HFFc6 (cell line): ENCODE results near the gene TSSK3. TPM values are rescaled to one million over a fixed set of nuclear protein-coding genes. Genes with fewer than 3 reads are reported as not detected.
"Not testable (repeated sequence)": the region's sequence is repeated elsewhere in the genome, so short reads cannot be mapped to it uniquely, and the experiment has no call there.

Experiments
- DNase-seq: peaks from one replicate; pipeline ENCODE4 v3.0.0-alpha.2; 2018
- H3K27ac Mint-ChIP-seq: 2 replicates; pipeline ENCODE4 v1.8.0; 2020; ENCODE audit warnings: mild to moderate bottlenecking, mixed read lengths
- H3K27me3 Mint-ChIP-seq: 2 replicates; pipeline ENCODE4 v1.8.0; 2021; ENCODE audit warnings: mild to moderate bottlenecking, moderate library complexity, mixed read lengths; ENCODE audit not compliant: insufficient read depth
- H3K36me3 Mint-ChIP-seq: 2 replicates; pipeline ENCODE4 v1.8.0; 2021; ENCODE audit warnings: low read depth, mixed read lengths
- H3K4me1 Mint-ChIP-seq: 2 replicates; pipeline ENCODE4 v1.8.0; 2020; ENCODE audit warnings: low read depth, mixed read lengths
- H3K4me3 Mint-ChIP-seq: 2 replicates; pipeline ENCODE4 v1.8.0; 2020; ENCODE audit warnings: mild to moderate bottlenecking, moderate library complexity, mixed read lengths
- H3K9me3 Mint-ChIP-seq: 2 replicates; pipeline ENCODE4 v1.8.0; 2020; ENCODE audit warnings: mild to moderate bottlenecking, mixed read lengths
- total RNA-seq, 6 experiments: library from RNA; stranded (reverse); fragmentation: NEBNext Ultra II Directional; extraction: Animal tissue kit (Norgen Biotek cat#: 25700); gene quantifications; 2 replicates in 1 of 6; 3 replicates in 5 of 6; pipeline ENCODE4 v1.2.3, GENCODE V29; 2021
- TF ChIP-seq, protein P1 (sequence below): fragments of 200-600 bp; sonication (generic); IDR thresholded peaks from 2 replicates; pipeline ENCODE4 v1.5.0; 2021; ENCODE audit warnings: antibody characterized with exemption, mild to moderate bottlenecking

TSSK3 gene
- total RNA-seq, 6 experiments from 2014 or later: 0.38 to 1.2 (median 0.72) TPM

DNA sequence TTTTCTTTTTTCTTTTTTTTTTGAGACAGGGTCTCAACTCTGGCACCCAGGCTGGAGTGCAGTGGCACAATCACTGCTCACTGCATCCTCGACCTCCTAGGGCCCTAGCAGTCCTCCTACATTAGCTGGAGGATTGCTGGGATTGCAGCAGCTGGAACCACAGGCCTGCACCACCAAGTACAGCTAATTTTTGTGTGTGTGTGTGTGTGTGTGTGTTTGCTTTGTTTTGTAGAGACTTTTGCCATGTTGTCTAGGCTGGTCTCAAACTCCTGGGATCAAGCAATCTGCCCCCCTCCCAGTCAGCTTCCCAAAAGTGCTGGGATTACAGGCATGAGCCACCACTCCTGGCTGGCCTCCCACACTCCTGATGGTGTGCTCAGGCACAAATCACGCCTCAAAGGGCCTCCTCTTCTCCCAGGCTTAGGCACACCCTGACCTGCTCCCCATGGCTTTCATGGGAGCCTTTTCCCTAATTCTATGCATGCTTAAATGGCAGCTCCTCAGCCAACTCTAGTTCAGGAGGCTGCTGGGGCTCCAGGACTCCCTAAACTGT, 9.4 kb upstream of the TSSK3 start:
- Mint-ChIP-seq H3K4me1 (peaks cover 56% of the 10 kb centered on the region), H3K4me3 (peak overlapping the region; percentile 87), H3K9me3 (no peaks in the 10 kb centered on the region)

DNA sequence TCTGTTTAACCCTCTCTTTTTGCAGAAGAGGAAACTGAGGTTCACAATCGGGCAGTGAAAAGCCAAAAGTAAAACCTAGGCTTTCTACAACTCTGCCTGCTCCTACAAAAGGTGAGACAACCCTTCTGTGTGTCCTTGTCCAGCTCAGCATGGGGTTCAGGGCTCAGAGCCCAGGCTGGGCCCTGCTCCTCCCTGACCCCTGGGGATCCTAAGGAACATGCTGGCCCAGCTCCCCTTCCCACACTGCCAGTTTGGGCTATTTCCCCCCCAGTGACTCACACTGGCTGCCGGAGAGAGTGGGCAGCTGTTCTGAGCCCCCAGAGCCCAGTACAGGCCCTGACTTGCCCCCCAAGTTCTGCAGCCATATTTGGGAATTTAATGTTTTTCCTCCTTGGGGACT, 8.9 kb upstream of the TSSK3 start:
- Mint-ChIP-seq H3K27ac (peak overlapping the region; percentile 74), H3K4me1 (peaks cover 55% of the 10 kb centered on the region), H3K36me3 (0 out of 2 replicates have a peak, but pooled peaks cover 5% of the 10 kb centered on the region), H3K9me3 (no peaks in the 10 kb centered on the region), H3K27me3 (peaks cover 4% of the 10 kb centered on the region; the same call in 1 of the 2 replicates), H3K4me3 (peak overlapping the region; percentile 87)
- TF ChIP-seq, protein P1, sequence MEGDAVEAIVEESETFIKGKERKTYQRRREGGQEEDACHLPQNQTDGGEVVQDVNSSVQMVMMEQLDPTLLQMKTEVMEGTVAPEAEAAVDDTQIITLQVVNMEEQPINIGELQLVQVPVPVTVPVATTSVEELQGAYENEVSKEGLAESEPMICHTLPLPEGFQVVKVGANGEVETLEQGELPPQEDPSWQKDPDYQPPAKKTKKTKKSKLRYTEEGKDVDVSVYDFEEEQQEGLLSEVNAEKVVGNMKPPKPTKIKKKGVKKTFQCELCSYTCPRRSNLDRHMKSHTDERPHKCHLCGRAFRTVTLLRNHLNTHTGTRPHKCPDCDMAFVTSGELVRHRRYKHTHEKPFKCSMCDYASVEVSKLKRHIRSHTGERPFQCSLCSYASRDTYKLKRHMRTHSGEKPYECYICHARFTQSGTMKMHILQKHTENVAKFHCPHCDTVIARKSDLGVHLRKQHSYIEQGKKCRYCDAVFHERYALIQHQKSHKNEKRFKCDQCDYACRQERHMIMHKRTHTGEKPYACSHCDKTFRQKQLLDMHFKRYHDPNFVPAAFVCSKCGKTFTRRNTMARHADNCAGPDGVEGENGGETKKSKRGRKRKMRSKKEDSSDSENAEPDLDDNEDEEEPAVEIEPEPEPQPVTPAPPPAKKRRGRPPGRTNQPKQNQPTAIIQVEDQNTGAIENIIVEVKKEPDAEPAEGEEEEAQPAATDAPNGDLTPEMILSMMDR: no peak
- no peak for DNase-seq

More for the DNA sequence above, 9.4 kb upstream of the TSSK3 start:
- Mint-ChIP-seq H3K27me3 (peaks cover 4% of the 10 kb centered on the region; the same call in 1 of the 2 replicates), H3K27ac (peak overlapping the region; percentile 74), H3K36me3 (0 out of 2 replicates have a peak, but pooled peaks cover 5% of the 10 kb centered on the region)
- DNase-seq: no peak
- TF ChIP-seq, protein P1: no peak

DNA sequence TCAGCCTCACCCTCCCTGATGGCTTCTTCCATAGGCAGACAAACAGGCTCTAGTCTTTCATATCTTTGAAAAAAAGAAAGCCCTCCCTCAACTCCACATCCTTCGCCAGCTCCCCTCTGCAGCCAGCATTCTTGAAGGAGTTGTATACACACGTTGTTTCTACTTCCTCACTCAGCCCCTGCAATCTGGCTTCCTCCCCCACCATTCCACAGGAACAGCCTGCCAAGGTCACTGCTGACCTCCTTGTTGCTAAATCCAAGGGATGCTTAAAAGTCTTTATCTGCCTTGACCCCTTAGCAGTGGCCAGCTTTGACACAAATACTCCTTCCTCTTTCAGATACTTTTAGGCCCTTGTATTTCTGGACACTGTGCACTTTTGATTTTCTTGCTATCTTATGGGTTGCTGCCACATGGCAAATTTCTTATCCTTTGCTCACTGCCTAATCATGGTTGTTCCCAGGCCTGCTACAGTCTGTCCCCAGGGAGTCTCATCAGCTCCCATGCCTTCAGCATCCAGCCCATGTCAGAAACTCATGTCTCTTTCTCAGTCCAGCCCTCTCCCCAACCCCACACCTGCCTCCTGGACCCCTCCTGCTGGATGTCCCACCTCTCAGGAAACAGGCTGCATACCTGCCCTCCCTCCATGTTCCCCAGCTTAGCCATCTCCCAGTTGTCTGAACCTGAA, 8.3 kb upstream of the TSSK3 start:
- no peaks in the 10 kb centered on the region for H3K9me3 Mint-ChIP-seq
- TF ChIP-seq, protein P1: no peak
- H3K4me1 Mint-ChIP-seq: peaks cover 49% of the 10 kb centered on the region

DNA sequence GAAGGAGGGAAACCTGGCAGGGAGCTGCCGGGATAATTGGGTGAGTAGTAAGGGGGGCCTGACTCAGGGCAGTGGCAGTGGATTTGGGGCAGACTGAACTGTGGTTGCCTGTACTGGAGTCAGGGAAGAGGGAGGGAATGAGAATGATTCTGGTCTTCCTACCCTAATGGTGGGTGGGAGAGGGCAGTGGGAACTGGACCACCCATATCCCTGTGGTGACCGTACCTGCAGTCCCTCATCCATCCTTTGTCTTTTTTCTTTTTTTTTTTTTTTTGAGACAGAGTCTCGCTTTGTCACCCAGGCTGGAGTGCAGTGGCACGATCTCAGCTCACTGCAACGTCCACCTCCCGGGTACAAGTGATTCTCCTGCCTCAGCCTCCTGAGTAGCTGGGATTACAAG, 6.6 kb upstream of the TSSK3 start:
- peaks cover 33% of the 10 kb centered on the region for H3K4me1 Mint-ChIP-seq
- H3K27ac Mint-ChIP-seq, H3K4me3 Mint-ChIP-seq, H3K9me3 Mint-ChIP-seq, DNase-seq, H3K27me3 Mint-ChIP-seq: not testable (repeated sequence)
- peaks cover 12% of the 10 kb centered on the region; the same call in 1 of the 2 replicates for H3K36me3 Mint-ChIP-seq

More for the DNA sequence above, 8.3 kb upstream of the TSSK3 start:
- Mint-ChIP-seq H3K36me3 (0 out of 2 replicates have a peak, but pooled peaks cover 5% of the 10 kb centered on the region), H3K27me3 (peaks cover 4% of the 10 kb centered on the region; the same call in 1 of the 2 replicates), H3K4me3 (peak overlapping the region; percentile 87), H3K27ac (peak overlapping the region; percentile 74)
- no peak for DNase-seq

DNA sequence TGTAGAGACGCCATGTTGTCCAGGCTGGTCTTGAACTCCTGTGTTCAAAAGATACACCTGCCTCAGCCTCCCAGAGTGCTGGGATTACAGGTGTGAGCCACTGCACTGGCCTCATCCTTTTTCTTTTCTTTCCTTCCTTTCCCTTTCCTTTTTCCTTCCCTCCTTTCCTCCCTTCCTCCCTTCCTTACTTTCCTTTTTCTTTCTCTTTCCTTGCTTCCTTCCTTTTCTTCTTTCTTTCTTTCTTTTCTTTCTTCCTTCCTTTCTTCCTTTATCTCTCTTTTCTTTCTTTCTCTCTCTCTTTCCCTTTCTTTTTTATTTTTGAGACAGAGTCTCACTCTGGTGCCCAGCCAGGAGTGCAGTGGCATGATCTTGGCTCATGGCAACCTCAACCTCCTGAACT, 5.9 kb upstream of the TSSK3 start:
- no peak overlapping the region for H3K4me3 Mint-ChIP-seq
- 0 out of 2 replicates have a peak overlapping the region, but pooled peaks have one; percentile 6 for H3K27ac Mint-ChIP-seq
- TF ChIP-seq, protein P1: no peak
- peaks cover 15% of the 10 kb centered on the region; the same call in 1 of the 2 replicates for H3K36me3 Mint-ChIP-seq
- peaks cover 6% of the 10 kb centered on the region for H3K27me3 Mint-ChIP-seq
- no peak for DNase-seq
- peaks cover 4% of the 10 kb centered on the region; the same call in 1 of the 2 replicates for H3K9me3 Mint-ChIP-seq
- H3K4me1 Mint-ChIP-seq: peaks cover 36% of the 10 kb centered on the region

DNA sequence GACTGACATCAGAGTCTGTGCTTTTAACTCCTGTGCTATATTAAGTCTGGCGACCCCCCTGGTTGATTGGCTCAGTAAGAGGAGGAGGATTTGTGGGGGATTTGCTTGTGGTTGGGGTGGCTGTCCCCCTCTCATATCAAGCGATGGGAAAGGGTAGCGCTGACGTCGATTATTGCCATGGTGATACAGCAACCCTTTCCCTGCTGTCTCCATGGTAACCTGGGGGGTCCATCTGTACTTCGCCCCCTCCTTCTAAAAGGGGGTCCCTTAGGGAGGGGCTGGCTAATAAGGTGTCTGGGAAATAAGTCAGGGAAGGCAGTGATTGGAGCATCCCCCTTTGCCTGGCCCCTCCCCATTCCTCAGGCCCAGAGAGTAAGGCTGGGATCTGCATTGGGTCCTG, 4.7 kb upstream of the TSSK3 start:
- no peak for DNase-seq
- Mint-ChIP-seq H3K27ac (no peak overlapping the region), H3K4me3 (no peak overlapping the region), H3K27me3 (peaks cover 9% of the 10 kb centered on the region), H3K36me3 (peaks cover 15% of the 10 kb centered on the region; the same call in 1 of the 2 replicates), H3K4me1 (peaks cover 29% of the 10 kb centered on the region), H3K9me3 (peaks cover 4% of the 10 kb centered on the region; the same call in 1 of the 2 replicates)
- TF ChIP-seq, protein P1: no peak
